ENCODE data around the gene KREMEN1. TPM values are rescaled to one million over a fixed set of nuclear protein-coding genes. Genes with fewer than 3 reads are reported as not detected.
A peak's percentile ranks its signal among the peaks of the same experiment; 100 is the strongest.

KREMEN1 gene
- total and polyA plus RNA-seq, 2 donors (not counting 1 experiment from before 2014, with no cell fraction given) = 0.01 TPM; not detected in 1

- Histone ChIP-seq H4K20me1 (ENCODE audit: control insufficient read depth, insufficient read depth, low read length, poor library complexity, severe bottlenecking) (no peaks in the 10 kb centered on the region), H3K9me3 (ENCODE audit: control extremely low read depth in 1 of 3, control insufficient read depth in 2 of 3, insufficient read depth in 1 of 3, low read length in 2 of 3) (peaks cover 0 to 10% (median 0%) of the 10 kb centered on the region in 3 donors), H3K36me3 (replicated peaks in 1 of 2; ENCODE audit: control extremely low read depth in 1 of 2, control insufficient read depth in 1 of 2, extremely low read depth in 1 of 2, insufficient read depth in 2 of 2, low read length in 1 of 2) (no peaks in the 10 kb centered on the region), H3K27ac (ENCODE audit: low read length in 2 of 2) (no peak overlapping the region), H3K4me1 (ENCODE audit: control insufficient read depth in 2 of 2, insufficient read depth in 2 of 2, low read length in 2 of 2) (peaks cover 42% of the 10 kb centered on the region in 2 donors), H2AFZ (ENCODE audit: insufficient read depth, low read depth, low read length, poor library complexity, severe bottlenecking) (no peak overlapping the region), H3K9ac (ENCODE audit: low read length) (no peak overlapping the region), H3K4me3 (ENCODE audit: control extremely low read depth in 1 of 5, extremely low read depth in 1 of 5, insufficient read depth in 1 of 5, low read depth in 2 of 5, low read length in 4 of 5) (no peak overlapping the region), H3K27me3 (replicated peaks in 1 of 4; ENCODE audit: control extremely low read depth in 1 of 4, control insufficient read depth in 3 of 4, insufficient read depth in 4 of 4, low read length in 3 of 4) (peaks cover 0 to 95% (median 38%) of the 10 kb centered on the region in 4 experiments), H3K4me2 (replicated peaks; ENCODE audit: low read depth, low read length, poor library complexity, severe bottlenecking) (no peak overlapping the region), H3K79me2 (ENCODE audit: control insufficient read depth, insufficient read depth, low read length) (no peaks in the 10 kb centered on the region)
- no peak for DNase-seq
- WGBS (ENCODE audit: insufficient coverage) = 92% methylated on average over 5 of the region's 8 CpGs
- POLR2A ChIA-PET = no interaction called here
- CTCF ChIA-PET = interaction anchor here (0.6 to 6.0 kb wide), 2 partner anchors 41 to 146 kb away, joined by 4 to 24 read pairs; no protein-coding TSS in a partner anchor
- TF ChIP-seq EZH2 (IDR thresholded peaks at IDR 0.05; ENCODE audit: borderline replicate concordance, insufficient read depth, low read depth, low read length, poor library complexity, severe bottlenecking) (no peak), CTCF (IDR thresholded peaks at IDR 0.05) (no peak)
- peaks cover 42% of the 10 kb centered on the region for H3K4me1 Mint-ChIP-seq
- intact Hi-C loops (cut with micrococcal nuclease) = loop anchor here (5.0 kb wide), 1 partner anchor 37 kb away; no protein-coding TSS in a partner anchor
- peak overlapping the region; percentile 51 for H3K4me3 Mint-ChIP-seq
- H3K27me3 Mint-ChIP-seq = peaks cover 70% of the 10 kb centered on the region
- ATAC-seq (ENCODE audit: low read depth) = no peak
- no peak overlapping the region for H3K27ac Mint-ChIP-seq
- H3K9me3 Mint-ChIP-seq (ENCODE audit: insufficient read depth) = no peaks in the 10 kb centered on the region
Observed at GRCh38 chr22:29204455-29205183, 131.8 kb downstream of the KREMEN1 start.

GRCh38 chr22:29205252-29205593 is 132.4 kb downstream of the KREMEN1 start:
- ATAC-seq (ENCODE audit: low read depth) = no peak
- Histone ChIP-seq H4K20me1 (ENCODE audit: control insufficient read depth, insufficient read depth, low read length, poor library complexity, severe bottlenecking) (no peaks in the 10 kb centered on the region), H3K36me3 (replicated peaks in 1 of 2; ENCODE audit: control extremely low read depth in 1 of 2, control insufficient read depth in 1 of 2, extremely low read depth in 1 of 2, insufficient read depth in 2 of 2, low read length in 1 of 2) (no peaks in the 10 kb centered on the region), H2AFZ (ENCODE audit: insufficient read depth, low read depth, low read length, poor library complexity, severe bottlenecking) (no peak overlapping the region), H3K27me3 (replicated peaks in 1 of 4; ENCODE audit: control extremely low read depth in 1 of 4, control insufficient read depth in 3 of 4, insufficient read depth in 4 of 4, low read length in 3 of 4) (peaks cover 0 to 94% (median 36%) of the 10 kb centered on the region in 4 experiments), H3K4me2 (replicated peaks; ENCODE audit: low read depth, low read length, poor library complexity, severe bottlenecking) (peak overlapping the region; percentile 72), H3K79me2 (ENCODE audit: control insufficient read depth, insufficient read depth, low read length) (no peaks in the 10 kb centered on the region), H3K9ac (ENCODE audit: low read length) (no peak overlapping the region), H3K27ac (ENCODE audit: low read length in 2 of 2) (no peak overlapping the region), H3K4me1 (ENCODE audit: control insufficient read depth in 2 of 2, insufficient read depth in 2 of 2, low read length in 2 of 2) (peaks cover 42 to 44% of the 10 kb centered on the region in 2 donors), H3K4me3 (ENCODE audit: control extremely low read depth in 1 of 5, extremely low read depth in 1 of 5, insufficient read depth in 1 of 5, low read depth in 2 of 5, low read length in 4 of 5) (no peak overlapping the region), H3K9me3 (ENCODE audit: control extremely low read depth in 1 of 3, control insufficient read depth in 2 of 3, insufficient read depth in 1 of 3, low read length in 2 of 3) (peaks cover 0 to 10% (median 0%) of the 10 kb centered on the region in 3 donors)
- H3K27ac Mint-ChIP-seq = no peak overlapping the region
- TF ChIP-seq CTCF (IDR thresholded peaks at IDR 0.05) = no peak
- no peak for TF ChIP-seq EZH2 (IDR thresholded peaks at IDR 0.05; ENCODE audit: borderline replicate concordance, insufficient read depth, low read depth, low read length, poor library complexity, severe bottlenecking)
- no peak for DNase-seq
- H3K4me1 Mint-ChIP-seq = peaks cover 42% of the 10 kb centered on the region
- peak overlapping the region; percentile 51 for H3K4me3 Mint-ChIP-seq
- POLR2A ChIA-PET = no interaction called here
- CTCF ChIA-PET = interaction anchor here (0.6 to 6.0 kb wide), 3 partner anchors 15 to 147 kb away, joined by 3 to 24 read pairs (median 4); no protein-coding TSS in a partner anchor
- peaks cover 66% of the 10 kb centered on the region for H3K27me3 Mint-ChIP-seq
- WGBS (ENCODE audit: insufficient coverage) = 69% methylated on average over 11 of the region's 11 CpGs
- intact Hi-C loops (cut with micrococcal nuclease) = no loop called here
- H3K9me3 Mint-ChIP-seq (ENCODE audit: insufficient read depth) = no peaks in the 10 kb centered on the region
